IPS-11a (cell line): ENCODE results near the gene HJURP.

Source experiments
- H3K4me3 ChIP-seq: one replicate; pipeline ENCODE4 v1.5.1; 2013; ENCODE audit warnings: low read depth, low read length, control low read depth

Gene HJURP

GRCh38 chr2:233794128-233794658 is 60.1 kb downstream of the HJURP start:
- no peak overlapping the region for H3K4me3 ChIP-seq

- no peak overlapping the region for H3K4me3 ChIP-seq
Observed at GRCh38 chr2:233793465-233794127, 60.7 kb downstream of the HJURP start.

- no peak overlapping the region for H3K4me3 ChIP-seq
Observed at GRCh38 chr2:233792720-233793119, 61.6 kb downstream of the HJURP start.

- H3K4me3 ChIP-seq = no peak overlapping the region
Observed at GRCh38 chr2:233791883-233792329, 62.4 kb downstream of the HJURP start.

GRCh38 chr2:233791151-233791882 is 63.0 kb downstream of the HJURP start:
- H3K4me3 ChIP-seq = no peak overlapping the region

GRCh38 chr2:233789554-233789953 is 64.8 kb downstream of the HJURP start:
- H3K4me3 ChIP-seq = no peak overlapping the region
